ENCODE results near the gene SEMA3B. TPM values are rescaled to one million over a fixed set of nuclear protein-coding genes. Genes with fewer than 3 reads are reported as not detected.
A peak's percentile ranks its signal among the peaks of the same experiment; 100 is the strongest.

Gene SEMA3B
- polyA plus RNA-seq, 1 donor (not counting 4 experiments of a cell fraction or from before 2014, with no cell fraction given): 0.58 TPM

GRCh38 chr3:50237133-50237651 is 31.8 kb upstream of the SEMA3B start:
- Histone ChIP-seq H3K4me2 (ENCODE audit: control insufficient read depth, extremely low read depth, insufficient read depth, low read depth, low read length) (peak overlapping the region; percentile 98), H3K27me3 (ENCODE audit: control insufficient read depth, extremely low read depth, insufficient read depth, low read length) (no peaks in the 10 kb centered on the region), H3K27ac (ENCODE audit: control insufficient read depth, insufficient read depth, low read length) (peak overlapping the region; percentile 76), H3K4me1 (ENCODE audit: control insufficient read depth, extremely low read depth, insufficient read depth, low read length) (peaks cover 31% of the 10 kb centered on the region), H3K4me3 (ENCODE audit: control insufficient read depth in 2 of 3, extremely low read depth in 1 of 3, insufficient read depth in 2 of 3, low read depth in 1 of 3, low read length in 3 of 3) (peak overlapping the region; percentile 76 to 98 (median 97)), H3K9me1 (ENCODE audit: control insufficient read depth, extremely low read depth, insufficient read depth, low read length) (peaks cover 3% of the 10 kb centered on the region), H3K9me3 (ENCODE audit: control insufficient read depth, low read depth, low read length) (no peaks in the 10 kb centered on the region), H2AFZ (ENCODE audit: control insufficient read depth, low read length) (no peak overlapping the region), H3K9ac (ENCODE audit: control insufficient read depth, extremely low read depth, insufficient read depth, low read length) (peak overlapping the region; percentile 88), H4K20me1 (ENCODE audit: control insufficient read depth, extremely low read depth, insufficient read depth, low read length) (peaks cover 14% of the 10 kb centered on the region), H3K36me3 (ENCODE audit: control insufficient read depth in 2 of 2, extremely low read depth in 1 of 2, insufficient read depth in 2 of 2, low read length in 2 of 2) (peaks cover 8 to 11% of the 10 kb centered on the region in 2 experiments), H3K79me2 (ENCODE audit: control insufficient read depth, insufficient read depth, low read length) (peaks cover 60% of the 10 kb centered on the region)
- TF ChIP-seq CTCF (optimal IDR thresholded peaks at IDR 0.05 in 1 of 3, IDR thresholded peaks at IDR 0.05 in 1 of 3, conservative IDR thresholded peaks at IDR 0.05 in 1 of 3; ENCODE audit: extremely low read depth in 1 of 3, insufficient read depth in 2 of 3, low read length in 3 of 3): no peak
- TF ChIP-seq EZH2 (IDR thresholded peaks at IDR 0.05; ENCODE audit: low read length): no peak
- DNase-seq (ENCODE audit: low read depth, low spot score) (no peak), FAIRE-seq (peak; percentile 77)
- dilution Hi-C loops (cut with MboI; ENCODE audit: extremely low pct_ligation_motif_present, low sequenced_read_pairs): no loop called here

DNA sequence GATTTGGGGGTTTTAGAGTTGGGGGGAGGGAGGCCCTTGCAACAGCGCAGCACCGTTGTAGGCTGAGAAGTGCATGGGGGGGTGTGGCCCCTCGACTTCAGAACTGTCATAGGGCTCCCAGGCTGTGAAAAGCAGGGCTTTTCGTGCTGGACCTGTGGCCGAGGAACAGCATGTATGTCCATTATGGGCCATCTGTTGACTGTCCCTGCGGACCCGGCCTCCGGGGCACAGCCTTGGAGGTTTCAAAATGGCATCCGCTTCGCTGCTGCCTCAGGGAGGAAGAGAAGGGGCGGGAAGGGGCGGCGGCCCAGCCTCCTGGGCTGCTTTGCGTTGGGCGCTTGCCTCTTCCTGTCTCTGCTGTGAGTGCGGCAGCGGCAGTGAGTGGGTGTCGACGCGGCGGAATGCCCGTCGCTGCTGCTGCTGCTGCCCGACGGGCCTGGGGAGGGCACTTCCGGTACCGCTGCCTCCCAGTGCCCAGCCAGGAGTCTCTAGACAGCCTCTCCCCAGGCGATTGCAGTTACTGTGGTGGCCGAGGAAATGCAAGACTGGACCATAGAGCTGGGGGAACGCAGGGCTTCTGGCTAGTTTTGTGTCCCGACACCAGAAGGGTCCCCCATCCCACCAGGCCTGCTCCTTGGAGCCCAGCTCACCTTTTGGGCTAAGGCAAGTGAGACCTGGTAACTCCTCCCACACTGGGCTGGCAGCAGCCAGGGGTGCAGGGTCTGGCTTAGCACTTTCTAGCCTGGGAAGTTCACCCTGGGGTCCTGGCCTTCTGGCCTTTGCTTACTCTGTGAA is 31.0 kb upstream of the SEMA3B start:
- Histone ChIP-seq H4K20me1 (ENCODE audit: control insufficient read depth, extremely low read depth, insufficient read depth, low read length) (peaks cover 14% of the 10 kb centered on the region), H3K27me3 (ENCODE audit: control insufficient read depth, extremely low read depth, insufficient read depth, low read length) (no peaks in the 10 kb centered on the region), H3K9me1 (ENCODE audit: control insufficient read depth, extremely low read depth, insufficient read depth, low read length) (peaks cover 3% of the 10 kb centered on the region), H3K79me2 (ENCODE audit: control insufficient read depth, insufficient read depth, low read length) (peaks cover 68% of the 10 kb centered on the region), H3K9me3 (ENCODE audit: control insufficient read depth, low read depth, low read length) (no peaks in the 10 kb centered on the region), H2AFZ (ENCODE audit: control insufficient read depth, low read length) (peak overlapping the region; percentile 49), H3K9ac (ENCODE audit: control insufficient read depth, extremely low read depth, insufficient read depth, low read length) (peak overlapping the region; percentile 88), H3K36me3 (ENCODE audit: control insufficient read depth in 2 of 2, extremely low read depth in 1 of 2, insufficient read depth in 2 of 2, low read length in 2 of 2) (peaks cover 11 to 12% of the 10 kb centered on the region in 2 experiments), H3K27ac (ENCODE audit: control insufficient read depth, insufficient read depth, low read length) (peak overlapping the region; percentile 76), H3K4me1 (ENCODE audit: control insufficient read depth, extremely low read depth, insufficient read depth, low read length) (peaks cover 39% of the 10 kb centered on the region), H3K4me2 (ENCODE audit: control insufficient read depth, extremely low read depth, insufficient read depth, low read depth, low read length) (peak overlapping the region; percentile 98), H3K4me3 (ENCODE audit: control insufficient read depth in 2 of 3, extremely low read depth in 1 of 3, insufficient read depth in 2 of 3, low read depth in 1 of 3, low read length in 3 of 3) (peak overlapping the region; percentile 76 to 98 (median 97))
- peak; percentile 69 for FAIRE-seq
- peak in 1 of 3 experiments; percentile 6 for TF ChIP-seq CTCF (optimal IDR thresholded peaks at IDR 0.05 in 1 of 3, IDR thresholded peaks at IDR 0.05 in 1 of 3, conservative IDR thresholded peaks at IDR 0.05 in 1 of 3; ENCODE audit: extremely low read depth in 1 of 3, insufficient read depth in 2 of 3, low read length in 3 of 3)
- TF ChIP-seq EZH2 (IDR thresholded peaks at IDR 0.05; ENCODE audit: low read length): no peak
- no peak for DNase-seq (ENCODE audit: low read depth, low spot score)
- dilution Hi-C loops (cut with MboI; ENCODE audit: extremely low pct_ligation_motif_present, low sequenced_read_pairs): no loop called here

Measured in keratinocyte (primary cell).